ENCODE measurements around the gene NDUFS8.

The NDUFS8 gene

GRCh38 chr11:68037411-68038225 is 7.1 kb downstream of the NDUFS8 start:
- H3K4me3 ChIP-seq (ENCODE audit: low read length), result no peak overlapping the region; the same call in 1 of the 2 replicates
- DNase-seq (ENCODE audit: low read depth), result no peak
- TF ChIP-seq, protein P1, sequence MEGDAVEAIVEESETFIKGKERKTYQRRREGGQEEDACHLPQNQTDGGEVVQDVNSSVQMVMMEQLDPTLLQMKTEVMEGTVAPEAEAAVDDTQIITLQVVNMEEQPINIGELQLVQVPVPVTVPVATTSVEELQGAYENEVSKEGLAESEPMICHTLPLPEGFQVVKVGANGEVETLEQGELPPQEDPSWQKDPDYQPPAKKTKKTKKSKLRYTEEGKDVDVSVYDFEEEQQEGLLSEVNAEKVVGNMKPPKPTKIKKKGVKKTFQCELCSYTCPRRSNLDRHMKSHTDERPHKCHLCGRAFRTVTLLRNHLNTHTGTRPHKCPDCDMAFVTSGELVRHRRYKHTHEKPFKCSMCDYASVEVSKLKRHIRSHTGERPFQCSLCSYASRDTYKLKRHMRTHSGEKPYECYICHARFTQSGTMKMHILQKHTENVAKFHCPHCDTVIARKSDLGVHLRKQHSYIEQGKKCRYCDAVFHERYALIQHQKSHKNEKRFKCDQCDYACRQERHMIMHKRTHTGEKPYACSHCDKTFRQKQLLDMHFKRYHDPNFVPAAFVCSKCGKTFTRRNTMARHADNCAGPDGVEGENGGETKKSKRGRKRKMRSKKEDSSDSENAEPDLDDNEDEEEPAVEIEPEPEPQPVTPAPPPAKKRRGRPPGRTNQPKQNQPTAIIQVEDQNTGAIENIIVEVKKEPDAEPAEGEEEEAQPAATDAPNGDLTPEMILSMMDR (conservative IDR thresholded peaks at IDR 0.05; ENCODE audit: low read length), result no peak

- TF ChIP-seq, protein P1 (conservative IDR thresholded peaks at IDR 0.05; ENCODE audit: low read length), result no peak
- no peak for DNase-seq (ENCODE audit: low read depth)
- peak overlapping the region; percentile 81 for H3K4me3 ChIP-seq (ENCODE audit: low read length)
Measured at GRCh38 chr11:68038226-68038717, 7.8 kb downstream of the NDUFS8 start.

GRCh38 chr11:68038718-68039525 is 8.4 kb downstream of the NDUFS8 start, which contains the start of gene TCIRG1:
Gene TCIRG1 (plus strand): TSS chr11:68039025. CDS start chr11:68041272, 2,247 bp downstream.
- DNase-seq (ENCODE audit: low read depth), result peak; percentile 80
- TF ChIP-seq, protein P1 (conservative IDR thresholded peaks at IDR 0.05; ENCODE audit: low read length), result no peak
- peak within 1 kb of the TSS; percentile 81 for H3K4me3 ChIP-seq (ENCODE audit: low read length)

DNA sequence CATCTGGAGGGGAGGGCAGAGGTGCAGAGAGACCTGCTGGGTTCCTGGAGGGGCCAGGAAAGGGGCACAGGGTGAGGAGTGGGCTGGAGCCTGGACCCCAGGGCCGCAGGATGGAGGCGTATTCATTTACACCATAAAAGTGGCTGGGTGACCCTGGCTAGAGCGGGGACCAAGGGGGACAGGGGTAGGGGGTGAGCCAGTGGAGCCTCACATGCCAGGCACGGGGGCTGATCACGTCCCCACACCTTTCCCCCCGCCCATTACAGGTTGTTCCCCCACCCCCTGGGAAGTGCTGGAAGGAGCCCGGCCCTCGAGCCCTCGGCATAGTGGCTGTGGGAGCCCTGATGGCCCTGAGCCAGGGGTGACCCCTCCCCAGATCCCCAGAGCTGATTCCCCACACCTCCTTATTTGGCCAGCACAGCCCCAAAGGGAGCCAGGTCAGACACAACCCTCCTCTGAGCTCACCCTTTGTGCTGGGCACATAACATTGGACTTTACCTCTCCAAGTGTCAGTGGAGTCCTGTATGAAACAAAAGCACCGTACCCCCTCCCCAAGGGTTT is 9.1 kb downstream of the NDUFS8 start:
- TF ChIP-seq, protein P1 (conservative IDR thresholded peaks at IDR 0.05; ENCODE audit: low read length), result no peak
- DNase-seq (ENCODE audit: low read depth), result no peak
- peak overlapping the region; percentile 81 for H3K4me3 ChIP-seq (ENCODE audit: low read length)

GRCh38 chr11:68040101-68040956 is 9.8 kb downstream of the NDUFS8 start:
- TF ChIP-seq, protein P1 (conservative IDR thresholded peaks at IDR 0.05; ENCODE audit: low read length), result no peak
- DNase-seq (ENCODE audit: low read depth), result peak; percentile 71
- H3K4me3 ChIP-seq (ENCODE audit: low read length), result peak overlapping the region; percentile 81

DNA sequence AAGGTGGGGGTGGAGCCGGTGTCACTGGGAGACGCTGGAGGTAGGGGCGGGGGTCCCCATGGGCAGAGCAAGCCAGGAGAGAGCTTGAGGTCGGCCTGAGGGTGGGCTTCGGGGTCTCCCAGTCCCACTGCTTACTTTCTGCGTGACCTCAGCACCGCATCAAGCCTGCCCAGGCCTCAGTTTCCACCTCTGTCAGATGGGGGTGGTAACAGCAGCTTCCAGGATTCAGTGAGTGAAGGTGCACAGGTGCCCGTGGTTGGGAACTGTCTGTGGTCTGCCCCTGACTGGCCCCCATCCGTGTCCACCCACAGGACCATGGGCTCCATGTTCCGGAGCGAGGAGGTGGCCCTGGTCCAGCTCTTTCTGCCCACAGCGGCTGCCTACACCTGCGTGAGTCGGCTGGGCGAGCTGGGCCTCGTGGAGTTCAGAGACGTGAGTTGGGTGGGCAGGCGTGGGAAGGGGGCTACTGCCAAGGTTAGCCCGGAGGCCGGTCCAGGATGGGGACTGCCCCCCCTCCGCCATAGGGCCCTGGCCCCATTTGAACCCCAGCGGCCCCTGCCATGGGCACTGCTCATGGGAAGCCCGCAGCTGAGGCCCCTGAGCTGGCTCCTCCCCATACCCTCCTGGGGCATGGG is 10.6 kb downstream of the NDUFS8 start:
- no peak for DNase-seq (ENCODE audit: low read depth)
- TF ChIP-seq, protein P1 (conservative IDR thresholded peaks at IDR 0.05; ENCODE audit: low read length), result no peak
- peak overlapping the region; percentile 81 for H3K4me3 ChIP-seq (ENCODE audit: low read length)

Measured in AG10803 (cell line).